Neural cell (in vitro differentiated cells): ENCODE results near the gene WDR12.

Experiments
- CTCF ChIP-seq: fragments of 450-650 bp; IDR thresholded peaks from 2 replicates; pipeline ENCODE4 v1.5.1; 2014; ENCODE audit warnings: antibody characterized with exemption, mild to moderate bottlenecking, moderate library complexity; ENCODE audit not compliant: poor library complexity, severe bottlenecking
- EP300 ChIP-seq: fragments of 450-650 bp; conservative IDR thresholded peaks from 2 replicates; pipeline ENCODE4 v1.6.1; 2014; ENCODE audit warnings: antibody characterized with exemption, mild to moderate bottlenecking, moderate library complexity; ENCODE audit not compliant: poor library complexity, severe bottlenecking
- EZH2 ChIP-seq: fragments of 200-600, 300-800 bp; shearing (Covaris generic), sonication (generic); IDR thresholded peaks from 2 replicates; pipeline ENCODE4 v1.6.1; 2014; ENCODE audit warnings: antibody characterized with exemption, low read length, borderline replicate concordance, mild to moderate bottlenecking; ENCODE audit not compliant: insufficient read depth, poor library complexity, severe bottlenecking
- POLR2AphosphoS5 ChIP-seq: IDR thresholded peaks from 2 replicates; pipeline ENCODE4 v1.6.1; 2012
- RAD21 ChIP-seq: fragments of 450-650 bp; conservative IDR thresholded peaks from 2 replicates; pipeline ENCODE4 v1.6.1; 2014; ENCODE audit warnings: antibody characterized with exemption, mild to moderate bottlenecking, moderate library complexity
- REST ChIP-seq: IDR thresholded peaks from 2 replicates; pipeline ENCODE4 v1.6.1; 2012; ENCODE audit warnings: borderline replicate concordance
- SMC3 ChIP-seq: fragments of 450-650 bp; conservative IDR thresholded peaks from 2 replicates; pipeline ENCODE4 v1.6.1; 2014; ENCODE audit warnings: antibody characterized with exemption, mild to moderate bottlenecking, moderate library complexity; ENCODE audit not compliant: poor library complexity
- TAF1 ChIP-seq: IDR thresholded peaks from 2 replicates; pipeline ENCODE4 v1.6.1; 2012; ENCODE audit warnings: low read depth

GRCh38 chr2:202911203-202911511 is 316 bp downstream of the WDR12 start:
- no peak for TF ChIP-seq CTCF
- no peak for TF ChIP-seq POLR2AphosphoS5
- no peak for TF ChIP-seq EZH2
- TF ChIP-seq SMC3, result no peak
- TF ChIP-seq RAD21, result no peak
- no peak for TF ChIP-seq TAF1
- TF ChIP-seq EP300, result no peak
- no peak for TF ChIP-seq REST
